HG03460 (cell line): ENCODE results near the gene ANTXRL.
"Not testable (repeated sequence)": the region's sequence is repeated elsewhere in the genome, so short reads cannot be mapped to it uniquely, and the experiment has no call there.

Experiments
- ATAC-seq: cut with Tn5 transposase; IDR thresholded peaks from one replicate; pipeline ENCODE4 v1.9.1; 2021; ENCODE audit not compliant: unreplicated experiment

ANTXRL gene

GRCh38 chr10:46293832-46294640 is 7.2 kb downstream of the ANTXRL start:
- no peak for ATAC-seq

- ATAC-seq = no peak
Observed at GRCh38 chr10:46294641-46295220, 7.9 kb downstream of the ANTXRL start.

- ATAC-seq = not testable (repeated sequence)
Observed at GRCh38 chr10:46295350-46296010, 8.7 kb downstream of the ANTXRL start.

GRCh38 chr10:46296086-46296485 is 9.3 kb downstream of the ANTXRL start:
- not testable (repeated sequence) for ATAC-seq

- no peak for ATAC-seq
Observed at GRCh38 chr10:46296641-46297141, 9.9 kb downstream of the ANTXRL start.

- ATAC-seq = no peak
Observed at GRCh38 chr10:46297406-46298204, 10.8 kb downstream of the ANTXRL start.

- no peak for ATAC-seq
Observed at GRCh38 chr10:46298477-46299285, 11.9 kb downstream of the ANTXRL start.

GRCh38 chr10:46299286-46299535 is 12.4 kb downstream of the ANTXRL start:
- ATAC-seq = no peak

GRCh38 chr10:46299536-46300369 is 13.0 kb downstream of the ANTXRL start:
- no peak for ATAC-seq

GRCh38 chr10:46300370-46300711 is 13.5 kb downstream of the ANTXRL start:
- ATAC-seq = not testable (repeated sequence)

GRCh38 chr10:46301056-46301645 is 14.4 kb downstream of the ANTXRL start:
- no peak for ATAC-seq

- ATAC-seq = no peak
Observed at GRCh38 chr10:46301721-46302479, 15.1 kb downstream of the ANTXRL start.

GRCh38 chr10:46302765-46303352 is 16.1 kb downstream of the ANTXRL start:
- ATAC-seq = not testable (repeated sequence)

GRCh38 chr10:46304062-46304461 is 17.3 kb downstream of the ANTXRL start:
- ATAC-seq = no peak

- not testable (repeated sequence) for ATAC-seq
Observed at GRCh38 chr10:46304671-46305070, 17.9 kb downstream of the ANTXRL start.

- no peak for ATAC-seq
Observed at GRCh38 chr10:46305079-46305818, 18.5 kb downstream of the ANTXRL start.

GRCh38 chr10:46305986-46306385 is 19.2 kb downstream of the ANTXRL start:
- no peak for ATAC-seq
